ENCODE results near the gene PAPPA. TPM values are rescaled to one million over a fixed set of nuclear protein-coding genes. Genes with fewer than 3 reads are reported as not detected.

Gene PAPPA
- total RNA-seq, 1 donor from 2014 or later: 0.72 TPM

DNA sequence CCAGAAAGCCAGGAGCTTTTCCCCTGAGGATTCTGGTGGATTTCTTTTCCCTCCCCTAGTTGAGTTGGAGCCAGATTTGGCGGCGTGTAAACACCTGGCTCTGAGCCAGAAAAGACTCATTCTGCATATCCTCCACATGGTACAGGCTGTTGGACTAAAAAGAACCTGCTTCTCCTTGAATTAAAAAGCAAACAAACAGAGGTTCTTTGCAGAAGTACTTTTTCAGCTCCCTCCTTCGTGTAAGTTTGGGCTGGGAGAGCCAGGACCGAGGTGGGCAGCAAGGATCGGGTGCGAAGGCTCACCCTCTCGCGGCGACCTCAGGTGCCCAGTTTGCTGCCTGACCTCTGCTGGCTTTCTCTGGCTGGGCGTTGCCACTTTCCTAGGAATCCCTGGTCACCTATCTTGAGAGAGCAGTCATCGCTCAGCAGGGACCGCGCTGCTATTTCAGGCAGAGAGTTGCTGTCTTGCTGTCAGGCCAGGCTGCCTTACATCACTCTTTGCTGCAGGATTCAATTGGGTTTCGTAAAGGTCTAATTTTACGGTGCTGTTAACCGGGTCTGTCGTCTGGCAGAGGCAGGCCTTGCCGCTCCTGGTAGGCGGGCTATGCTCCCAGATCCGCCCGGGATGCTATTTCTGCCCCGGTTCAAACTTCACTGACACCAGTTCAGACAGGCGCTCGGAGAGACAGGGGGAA lies 3.2 kb downstream of the PAPPA start:
- Mint-ChIP-seq H3K27ac (ENCODE audit: unreplicated experiment) (no peak overlapping the region), H3K36me3 (ENCODE audit: low read depth) (no peaks in the 10 kb centered on the region), H3K4me1 (peaks cover 42% of the 10 kb centered on the region), H3K4me3 (no peak overlapping the region), H3K27me3 (ENCODE audit: low read depth) (peaks cover 90% of the 10 kb centered on the region), H3K9me3 (no peaks in the 10 kb centered on the region)
- no peak for DNase-seq (ENCODE audit: low read depth, low spot score)
- no peak for TF ChIP-seq CTCF (conservative IDR thresholded peaks at IDR 0.05)

- no peak for DNase-seq (ENCODE audit: low read depth, low spot score)
- no peaks in the 10 kb centered on the region for H3K36me3 Mint-ChIP-seq (ENCODE audit: low read depth)
- peaks cover 82% of the 10 kb centered on the region for H3K27me3 Mint-ChIP-seq (ENCODE audit: low read depth)
- H3K4me1 Mint-ChIP-seq: peaks cover 42% of the 10 kb centered on the region
- peak overlapping the region; percentile 56 for H3K4me3 Mint-ChIP-seq
- no peak overlapping the region for H3K27ac Mint-ChIP-seq (ENCODE audit: unreplicated experiment)
- no peak for TF ChIP-seq CTCF (conservative IDR thresholded peaks at IDR 0.05)
- H3K9me3 Mint-ChIP-seq: no peaks in the 10 kb centered on the region
Observed at GRCh38 chr9:116157436-116158138, 4.0 kb downstream of the PAPPA start.

DNA sequence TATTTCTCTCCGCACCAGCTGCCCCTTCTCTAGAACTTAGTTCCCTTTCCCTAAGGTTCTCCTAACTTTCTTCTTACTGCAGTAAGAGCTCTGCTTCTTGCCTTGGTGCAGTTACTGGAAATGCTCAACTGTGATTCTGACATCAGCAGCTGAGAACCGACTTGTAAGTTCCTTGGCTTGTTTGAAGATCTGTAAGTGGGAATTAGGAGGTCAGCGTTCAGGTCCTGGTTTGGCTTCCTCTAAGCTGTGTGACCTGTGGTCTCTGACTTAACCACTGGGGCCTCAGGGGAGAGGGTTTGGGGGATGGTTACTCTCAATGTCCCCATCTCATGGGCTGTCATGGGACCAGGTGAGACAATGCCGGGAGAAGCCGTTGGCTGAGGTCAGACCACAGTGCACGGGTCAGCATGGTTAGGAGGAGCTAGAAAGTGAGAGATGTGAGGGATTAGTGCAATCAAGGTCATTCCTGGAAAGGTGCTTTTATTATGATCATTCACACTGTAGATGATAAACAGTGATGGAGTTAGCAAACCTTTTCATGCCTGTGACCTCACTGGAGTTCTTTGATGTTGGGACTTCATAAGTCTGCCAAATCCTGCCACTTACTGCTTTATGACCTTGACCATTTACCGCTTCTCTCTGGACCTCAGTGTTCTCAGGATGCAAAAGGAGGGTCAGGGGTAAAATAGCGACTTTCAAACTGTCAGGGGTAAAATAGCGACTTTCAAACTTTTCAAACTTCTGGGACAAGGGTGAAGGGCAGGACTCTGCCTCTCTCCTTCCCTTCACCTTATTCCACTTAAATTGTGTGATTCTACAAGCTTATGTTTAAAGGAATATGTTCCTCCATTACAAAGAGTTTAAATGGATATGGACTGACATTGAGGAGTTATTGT lies 7.3 kb downstream of the PAPPA start:
- Mint-ChIP-seq H3K27ac (ENCODE audit: unreplicated experiment) (no peak overlapping the region), H3K4me3 (no peak overlapping the region), H3K27me3 (ENCODE audit: low read depth) (peaks cover 56% of the 10 kb centered on the region), H3K36me3 (ENCODE audit: low read depth) (no peaks in the 10 kb centered on the region), H3K9me3 (no peaks in the 10 kb centered on the region), H3K4me1 (peaks cover 19% of the 10 kb centered on the region)
- TF ChIP-seq CTCF (conservative IDR thresholded peaks at IDR 0.05): no peak
- DNase-seq (ENCODE audit: low read depth, low spot score): no peak

DNA sequence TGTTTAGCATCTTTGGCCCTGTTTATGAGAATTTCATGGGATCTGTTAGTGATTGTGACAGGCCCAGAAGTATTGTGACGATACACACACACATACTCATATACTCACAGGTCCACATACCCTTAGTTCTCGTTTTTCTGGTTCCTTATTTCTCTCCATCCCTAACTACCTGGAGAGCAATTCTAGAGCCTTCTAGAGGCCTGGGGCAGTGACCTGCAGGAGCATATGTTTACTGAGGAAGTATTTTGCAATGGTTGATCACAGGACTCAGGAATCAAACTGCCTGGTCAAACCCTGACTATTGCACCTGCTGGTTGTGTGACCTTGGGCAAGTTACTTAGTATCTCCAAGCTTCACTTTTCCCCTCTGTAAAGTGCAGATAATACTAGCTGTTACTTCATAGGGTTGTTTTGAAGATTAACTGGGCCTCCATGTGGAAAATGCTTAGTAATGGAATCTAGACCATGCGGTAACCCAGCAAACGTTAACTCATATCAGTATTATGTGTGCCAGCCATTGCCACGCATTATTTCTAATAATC lies 8.7 kb downstream of the PAPPA start:
- no peak overlapping the region for H3K4me3 Mint-ChIP-seq
- DNase-seq (ENCODE audit: low read depth, low spot score): no peak
- H3K36me3 Mint-ChIP-seq (ENCODE audit: low read depth): no peaks in the 10 kb centered on the region
- H3K27me3 Mint-ChIP-seq (ENCODE audit: low read depth): peaks cover 45% of the 10 kb centered on the region
- no peak for TF ChIP-seq CTCF (conservative IDR thresholded peaks at IDR 0.05)
- H3K27ac Mint-ChIP-seq (ENCODE audit: unreplicated experiment): no peak overlapping the region
- H3K9me3 Mint-ChIP-seq: no peaks in the 10 kb centered on the region
- H3K4me1 Mint-ChIP-seq: peaks cover 9% of the 10 kb centered on the region

DNA sequence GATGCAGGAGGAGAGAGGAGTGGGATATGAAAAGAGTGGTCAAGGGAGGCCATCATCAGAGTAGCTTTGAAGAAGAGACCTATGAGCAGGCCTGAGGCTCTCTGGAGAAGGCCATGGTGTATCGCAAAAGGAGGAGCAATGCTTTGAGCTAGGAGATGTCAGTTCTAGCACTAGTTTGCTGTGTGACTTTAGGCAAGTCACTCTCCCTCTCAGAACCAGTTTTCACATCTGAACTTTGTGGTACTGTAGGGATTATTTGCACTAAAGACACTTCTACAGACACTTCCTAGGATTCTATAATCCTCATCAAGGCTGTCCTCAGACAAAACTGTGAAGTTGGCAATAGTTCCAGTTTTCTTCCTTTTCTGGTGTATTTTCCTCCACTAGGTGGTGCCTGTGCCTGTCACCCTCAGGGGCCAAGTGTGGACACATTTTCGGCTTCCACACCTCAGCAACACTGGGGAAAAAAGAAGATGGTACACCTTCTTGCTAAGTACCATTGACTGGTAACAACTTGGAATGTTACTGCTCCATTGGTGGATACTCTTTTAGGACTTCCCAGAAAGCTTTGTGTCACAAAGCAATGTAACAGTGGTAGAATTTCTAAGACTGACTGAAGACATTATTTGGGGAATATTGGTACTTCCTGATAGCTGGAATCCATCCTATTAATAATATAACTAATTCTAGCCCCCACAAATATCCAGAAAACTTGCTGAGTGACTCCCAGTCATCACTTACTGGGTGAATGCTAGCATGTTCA lies 9.9 kb downstream of the PAPPA start:
- no peaks in the 10 kb centered on the region for H3K4me1 Mint-ChIP-seq
- no peaks in the 10 kb centered on the region for H3K36me3 Mint-ChIP-seq (ENCODE audit: low read depth)
- DNase-seq (ENCODE audit: low read depth, low spot score): no peak

More for the DNA sequence above, 9.9 kb downstream of the PAPPA start:
- Mint-ChIP-seq H3K27ac (ENCODE audit: unreplicated experiment) (no peak overlapping the region), H3K27me3 (ENCODE audit: low read depth) (peaks cover 33% of the 10 kb centered on the region), H3K4me3 (no peak overlapping the region), H3K9me3 (no peaks in the 10 kb centered on the region)
- TF ChIP-seq CTCF (conservative IDR thresholded peaks at IDR 0.05): peak; percentile 54

Data from neural crest cell (in vitro differentiated cells).